Pancreas (tissue), 10 donors: ENCODE results near the gene COL8A2. TPM values are rescaled to one million over a fixed set of nuclear protein-coding genes. Genes with fewer than 3 reads are reported as not detected.

Source experiments
- ATAC-seq, 4 donors: fragments of 200-7000 bp; cut with Tn5 transposase; one replicate each; pipeline versions ENCODE4 v1.8.0 to v1.9.1; 2020; ENCODE audit warnings: mild to moderate bottlenecking in 4 of 4, moderate library complexity in 4 of 4
- DNase-seq, 6 donors: peaks; one replicate each; pipeline ENCODE4 v3.0.0-alpha.2; 2020
- FAIRE-seq: peaks from 2 replicates; lab custom pipeline; 2012; peaks lifted over from hg19 to GRCh38; lab: Jason Lieb, UNC
- H3K27ac ChIP-seq, 4 donors: fragments of 200-600 bp; sonication (generic); 1 replicate in 3 of 4; 2 replicates in 1 of 4; pipeline versions ENCODE4 v1.5.0 to v1.8.0; 2020
- H3K27me3 ChIP-seq, 4 donors: fragments of 200-600 bp; one replicate each; pipeline ENCODE4 v1.8.0; 2021
- H3K36me3 ChIP-seq, 3 donors: fragments of 200-600 bp; sonication (generic) in 1 of 3; one replicate each; pipeline versions ENCODE4 v1.5.0 to v1.8.0; 2020 to 2021
- H3K4me1 ChIP-seq, 3 donors: fragments of 200-600 bp; one replicate each; pipeline ENCODE4 v1.8.0; 2021
- H3K4me3 ChIP-seq, 4 donors: fragments of 200-600 bp; sonication (generic) in 2 of 4; one replicate each; pipeline versions ENCODE4 v1.5.0 to v1.8.0; 2020 to 2021
- H3K9me3 ChIP-seq, 4 donors: fragments of 200-600 bp; one replicate each; pipeline ENCODE4 v1.8.0; 2021
- CTCF ChIP-seq, 4 donors: fragments of 200-600 bp; sonication (generic) in 3 of 4; IDR thresholded peaks; one replicate each; pipeline versions ENCODE4 v1.5.0 to v1.8.0; 2021; ENCODE audit warnings: antibody characterized with exemption in 4 of 4
- WGBS, 2 donors: extraction: QIAGEN DNeasy Blood & Tissue Kit; methylation state at CpG; one replicate each; pipeline ENCODE4 v1.1.7; 2013; 5-methylcytosine and 5-hydroxymethylcytosine counted together
- intact Hi-C, 3 donors: fragments of 100-400 bp; cut with DNase I; formaldehyde crosslinking; loops; one replicate each; pipeline versions ENCODE4 v1.11.1 to v1.14.2; 2022
- polyA plus RNA-seq, 2 donors: library from polyadenylated mRNA; stranded (reverse); fragments of 200-250 nt; gene quantifications; one replicate each; pipeline ENCODE4 v1.2.3, GENCODE V29; 2013
- total RNA-seq, 6 donors: library from RNA; stranded (reverse); fragmentation: NEBNext Ultra II Directional in 4 of 6; extraction: Animal tissue kit (Norgen Biotek cat#: 25700) in 4 of 6; gene quantifications; one replicate each; pipeline versions ENCODE4 v1.2.1 to v1.2.4, GENCODE V29; 2021 to 2023
- donor health status: healthy with polysubstance abuse.
- donor health status: DM: no; HTN: no; CAD: no; lungs with moderate emphysema.
- donor health status: DM: no; HTN: no; CAD: no.
- donor health status: control.
- donor health status: control.
- donor health status: Bipolar disorder and iron deficiency.
- donor health status: DM: yes; HTN: yes; CAD: no.
- donor health status: DM: no; HTN: no; CAD: no.
- donor health status: DM: no; HTN: no; CAD: no.
- donor health status: DM: yes; HTN: yes; CAD: no.

COL8A2 gene
- total and polyA plus RNA-seq, 8 donors, result 0.12 to 3.3 (median 0.36) TPM

GRCh38 chr1:36154765-36155407, 29.9 kb upstream of the COL8A2 start:
- Histone ChIP-seq H3K36me3 (no peaks in the 10 kb centered on the region), H3K27ac (peak overlapping the region; percentile 89 to 97 (median 96)), H3K4me3 (peak overlapping the region in 3 of 4 donors; percentile 99 to 100 (median 99)), H3K9me3 (no peaks in the 10 kb centered on the region), H3K27me3 (no peaks in the 10 kb centered on the region), H3K4me1 (peaks cover 8 to 34% (median 13%) of the 10 kb centered on the region in 3 donors)
- WGBS, 2 donors, result 45 to 56% methylated on average over 5 to 6 of the region's 6 CpGs
- ATAC-seq, result no peak
- DNase-seq, result peak in 4 of 6 donors; percentile 47 to 81 (median 62)
- intact Hi-C loops, result loop anchor here in 1 of 3 donors (5.0 kb wide), 1 partner anchor 32 kb away; no protein-coding TSS in a partner anchor
- no peak for TF ChIP-seq CTCF (IDR thresholded peaks at IDR 0.05)
- no peak for FAIRE-seq

- FAIRE-seq, result no peak
- Histone ChIP-seq H3K4me1 (peaks cover 10 to 33% (median 14%) of the 10 kb centered on the region in 3 donors), H3K27ac (no peak overlapping the region), H3K27me3 (no peaks in the 10 kb centered on the region), H3K36me3 (no peaks in the 10 kb centered on the region), H3K4me3 (no peak overlapping the region), H3K9me3 (no peaks in the 10 kb centered on the region)
- no peak for TF ChIP-seq CTCF (IDR thresholded peaks at IDR 0.05)
- intact Hi-C loops, result loop anchor here in 1 of 3 donors (5.0 kb wide), 1 partner anchor 33 kb away; no protein-coding TSS in a partner anchor
- ATAC-seq, result no peak
- 81 to 89% methylated on average over 6 of the region's 6 CpGs for WGBS, 2 donors
- DNase-seq, result no peak
Measured at GRCh38 chr1:36154335-36154734, 29.3 kb upstream of the COL8A2 start.

GRCh38 chr1:36153476-36153875, 28.5 kb upstream of the COL8A2 start:
- ATAC-seq (no peak), FAIRE-seq (no peak), DNase-seq (no peak)
- intact Hi-C loops, result loop anchor here in 1 of 3 donors (5.0 kb wide), 1 partner anchor 34 kb away; no protein-coding TSS in a partner anchor
- WGBS, 2 donors, result 90 to 98% methylated on average over 6 of the region's 6 CpGs
- no peaks in the 10 kb centered on the region for H3K9me3 ChIP-seq
- H3K27ac ChIP-seq, result no peak overlapping the region
- no peaks in the 10 kb centered on the region for H3K27me3 ChIP-seq
- peaks cover 10 to 32% (median 14%) of the 10 kb centered on the region in 3 donors for H3K4me1 ChIP-seq
- no peaks in the 10 kb centered on the region for H3K36me3 ChIP-seq
- no peak for TF ChIP-seq CTCF (IDR thresholded peaks at IDR 0.05)
- H3K4me3 ChIP-seq, result no peak overlapping the region

GRCh38 chr1:36151845-36152203, 26.8 kb upstream of the COL8A2 start:
- DNase-seq (no peak), FAIRE-seq (no peak), ATAC-seq (no peak)
- intact Hi-C loops, result loop anchor here in 1 of 3 donors (5.0 kb wide), 1 partner anchor 35 kb away; no protein-coding TSS in a partner anchor
- no peaks in the 10 kb centered on the region for H3K36me3 ChIP-seq
- H3K27ac ChIP-seq, result peak overlapping the region in 2 of 4 donors; percentile 91 to 93
- no peaks in the 10 kb centered on the region for H3K9me3 ChIP-seq
- WGBS, 2 donors, result 62 to 66% methylated on average over 3 of the region's 3 CpGs
- H3K4me1 ChIP-seq, result peaks cover 10 to 28% (median 14%) of the 10 kb centered on the region in 3 donors
- H3K27me3 ChIP-seq, result no peaks in the 10 kb centered on the region
- H3K4me3 ChIP-seq, result no peak overlapping the region
- no peak for TF ChIP-seq CTCF (IDR thresholded peaks at IDR 0.05)
